Activated CD4-positive, alpha-beta T cell treated with anti-CD3 and anti-CD28 coated beads, Interleukin-2, amount 10 ng/mL, durations not matched to agents 7 days and 5 days (primary cell): ENCODE measurements around the gene HMX3. TPM values are rescaled to one million over a fixed set of nuclear protein-coding genes. Genes with fewer than 3 reads are reported as not detected.

ENCODE experiments used
- CTCF ChIA-PET: fragments of 350-600 bp; sonication (Branson Sonifier 250); formaldehyde crosslinking; loops from one replicate; lab custom pipeline; 2021; ENCODE audit warnings: antibody characterized with exemption; lab: Charles Lee
- POLR2A ChIA-PET: fragments of 350-600 bp; sonication (Branson Sonifier 250); formaldehyde crosslinking; loops from one replicate; lab custom pipeline; 2021; ENCODE audit warnings: antibody characterized with exemption; lab: Charles Lee
- DNase-seq: peaks from one replicate; pipeline ENCODE4 v3.0.0-alpha.2; 2020
- H3K27ac Mint-ChIP-seq: one replicate; pipeline ENCODE4 v1.8.0; 2021; ENCODE audit warnings: mild to moderate bottlenecking, moderate library complexity, mixed read lengths
- H3K27me3 Mint-ChIP-seq: one replicate; pipeline ENCODE4 v1.8.0; 2021; ENCODE audit warnings: mixed read lengths
- H3K36me3 Mint-ChIP-seq: one replicate; pipeline ENCODE4 v1.8.0; 2021; ENCODE audit warnings: low read depth, mixed read lengths
- H3K4me1 Mint-ChIP-seq: one replicate; pipeline ENCODE4 v1.8.0; 2021; ENCODE audit warnings: mixed read lengths
- H3K4me3 Mint-ChIP-seq: one replicate; pipeline ENCODE4 v1.8.0; 2021; ENCODE audit warnings: mild to moderate bottlenecking, moderate library complexity, mixed read lengths
- H3K9me3 Mint-ChIP-seq: one replicate; pipeline ENCODE4 v1.8.0; 2021; ENCODE audit warnings: mixed read lengths
- total RNA-seq, 2 experiments: library from RNA; stranded (reverse); gene quantifications; one replicate each; pipeline ENCODE4 v1.2.3, GENCODE V29; 2021

Gene HMX3
- total RNA-seq, 2 experiments from 2014 or later: not detected

DNA sequence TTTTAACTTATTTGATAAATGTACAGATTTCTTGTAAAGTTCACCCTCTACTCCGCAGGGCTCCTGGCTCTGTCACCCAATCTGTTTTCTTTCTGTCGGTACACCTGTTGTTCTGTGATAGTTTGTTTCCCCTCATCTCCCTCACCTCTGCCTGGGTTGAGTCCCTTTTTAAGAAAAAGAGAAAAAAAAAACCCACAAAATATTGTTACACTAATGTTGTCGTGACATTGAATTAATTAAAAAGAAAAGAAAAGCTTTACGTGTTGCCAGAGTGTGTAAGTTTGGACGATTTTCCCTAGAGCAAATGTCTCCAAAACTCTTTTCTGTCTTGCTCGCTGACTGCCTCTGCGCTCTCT, 3.4 kb downstream of the HMX3 start:
- H3K9me3 Mint-ChIP-seq: peaks cover 1% of the 10 kb centered on the region
- POLR2A ChIA-PET: no interaction called here
- no peak for DNase-seq
- peaks cover 7% of the 10 kb centered on the region for H3K36me3 Mint-ChIP-seq
- H3K27ac Mint-ChIP-seq: peak overlapping the region; percentile 57
- H3K4me1 Mint-ChIP-seq: peaks cover 31% of the 10 kb centered on the region
- peaks cover 79% of the 10 kb centered on the region for H3K27me3 Mint-ChIP-seq
- no peak overlapping the region for H3K4me3 Mint-ChIP-seq
- CTCF ChIA-PET: interaction anchor here (1.0 to 3.3 kb wide), 2 partner anchors 10 to 12 kb away, joined by 5 to 11 read pairs; no protein-coding TSS in a partner anchor

DNA sequence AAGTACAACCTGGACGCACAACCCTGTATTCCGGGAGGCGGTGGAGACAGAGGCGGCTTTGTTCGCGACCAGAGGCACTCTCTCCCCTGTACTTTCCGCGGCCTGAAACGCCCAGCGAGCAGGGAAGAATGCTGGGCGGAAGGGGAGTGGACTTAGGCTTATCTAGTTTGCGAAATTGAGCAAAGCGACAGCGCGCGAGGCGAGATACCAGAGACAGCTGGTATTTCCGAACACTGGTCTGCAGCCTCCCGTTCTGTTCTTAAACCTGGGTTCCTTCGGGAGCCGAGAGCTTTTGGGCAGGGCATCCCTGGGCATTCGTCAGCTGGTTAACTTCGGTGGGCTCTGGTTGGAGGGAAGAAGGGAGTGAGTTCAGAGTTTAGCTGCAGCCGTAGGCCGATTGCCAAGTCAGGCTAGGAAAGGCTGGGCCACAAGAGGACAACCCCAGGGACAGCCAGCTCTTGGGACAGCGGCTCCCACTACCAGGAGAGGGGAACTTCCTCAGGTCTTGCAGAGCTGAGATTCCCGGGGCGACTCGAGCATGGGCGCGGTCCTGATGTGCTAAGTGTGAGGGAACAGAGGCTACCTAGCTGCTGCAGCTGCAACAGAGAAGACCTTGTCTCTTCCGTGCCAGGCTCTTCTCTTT, 3.9 kb downstream of the HMX3 start:
- peaks cover 29% of the 10 kb centered on the region for H3K4me1 Mint-ChIP-seq
- peaks cover 79% of the 10 kb centered on the region for H3K27me3 Mint-ChIP-seq
- no peaks in the 10 kb centered on the region for H3K9me3 Mint-ChIP-seq
- CTCF ChIA-PET: interaction anchor here (1.0 to 3.3 kb wide), 3 partner anchors 9 to 11 kb away, joined by 4 to 11 read pairs (median 5); no protein-coding TSS in a partner anchor
- DNase-seq: no peak
- H3K27ac Mint-ChIP-seq: no peak overlapping the region
- POLR2A ChIA-PET: no interaction called here
- no peak overlapping the region for H3K4me3 Mint-ChIP-seq
- peaks cover 7% of the 10 kb centered on the region for H3K36me3 Mint-ChIP-seq

DNA sequence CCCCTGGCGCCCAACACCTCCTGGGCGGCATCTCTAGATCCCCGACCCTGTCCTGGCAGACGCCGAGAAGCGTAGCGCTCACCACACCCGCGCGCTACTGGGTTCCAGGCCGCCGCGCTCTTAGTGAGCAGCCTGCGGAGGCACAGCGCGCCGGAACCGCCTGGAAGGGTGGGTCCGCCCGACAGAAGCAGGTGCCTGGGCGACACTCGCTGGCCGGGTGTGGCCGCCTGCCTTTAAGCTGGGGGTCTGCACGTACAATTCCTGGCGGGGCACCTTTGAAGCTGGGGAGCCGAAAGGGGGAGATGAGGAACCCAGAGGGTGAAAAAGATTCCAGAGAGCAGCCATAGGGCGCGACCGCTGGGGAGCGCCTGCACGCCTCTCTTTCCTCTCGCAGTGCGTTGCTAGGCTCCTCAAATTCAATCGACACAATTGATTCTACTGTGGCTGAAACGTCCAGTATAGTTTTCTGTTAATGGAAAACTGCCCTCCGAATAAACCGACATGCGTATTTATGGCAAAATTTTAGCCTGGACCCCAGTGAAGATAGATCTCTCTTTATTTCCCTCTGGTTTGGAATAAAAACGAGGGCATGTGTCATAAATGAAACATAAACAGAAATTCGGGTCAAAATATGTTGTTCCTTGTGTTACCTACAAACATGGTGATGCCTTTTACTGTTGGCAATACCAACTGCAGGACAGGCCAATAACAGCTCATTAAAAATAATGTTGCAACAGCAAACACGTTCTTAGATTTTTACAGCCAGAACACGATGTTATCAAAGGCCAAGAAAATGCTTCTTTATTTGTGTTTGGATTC, 4.6 kb downstream of the HMX3 start:
- peak overlapping the region; percentile 20 for H3K4me3 Mint-ChIP-seq

DNA sequence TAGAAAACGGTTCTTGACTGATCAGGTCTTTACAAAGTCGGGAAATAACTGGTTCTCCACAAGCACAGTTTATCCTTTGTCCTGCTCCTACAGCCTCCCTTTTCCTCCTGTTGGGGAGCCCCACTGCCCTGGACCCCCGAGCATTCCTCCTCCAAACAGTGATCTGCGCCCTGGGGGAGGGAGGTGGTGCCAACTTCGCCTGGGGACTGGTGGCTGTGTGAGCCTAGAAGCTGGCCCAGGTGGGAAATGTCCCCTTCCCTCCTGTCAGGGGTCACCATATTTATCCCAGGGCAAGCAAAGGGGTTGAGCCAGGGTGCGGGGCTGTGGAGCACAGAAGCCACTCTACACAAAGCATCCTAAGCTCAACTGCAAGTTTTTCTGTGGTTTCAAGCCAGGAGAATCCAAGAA, 5.2 kb downstream of the HMX3 start:
- H3K27me3 Mint-ChIP-seq: peaks cover 89% of the 10 kb centered on the region
- no peak for DNase-seq
- ChIA-PET CTCF (interaction anchor here (0.8 kb wide), 1 partner anchor 11 kb away, joined by 3 read pairs; no protein-coding TSS in a partner anchor), POLR2A (no interaction called here)
- H3K27ac Mint-ChIP-seq: no peak overlapping the region
- H3K4me3 Mint-ChIP-seq: no peak overlapping the region
- H3K4me1 Mint-ChIP-seq: peaks cover 34% of the 10 kb centered on the region
- no peaks in the 10 kb centered on the region for H3K9me3 Mint-ChIP-seq
- H3K36me3 Mint-ChIP-seq: peaks cover 7% of the 10 kb centered on the region

More for the DNA sequence above, 4.6 kb downstream of the HMX3 start:
- peaks cover 32% of the 10 kb centered on the region for H3K4me1 Mint-ChIP-seq
- CTCF ChIA-PET: interaction anchor here (0.8 to 1.1 kb wide), 3 partner anchors 8 to 11 kb away, joined by 3 to 5 read pairs (median 4); no protein-coding TSS in a partner anchor
- H3K36me3 Mint-ChIP-seq: peaks cover 7% of the 10 kb centered on the region
- peak overlapping the region; percentile 25 for H3K27ac Mint-ChIP-seq
- DNase-seq: no peak
- POLR2A ChIA-PET: no interaction called here
- no peaks in the 10 kb centered on the region for H3K9me3 Mint-ChIP-seq
- peaks cover 83% of the 10 kb centered on the region for H3K27me3 Mint-ChIP-seq

- no peak overlapping the region for H3K4me3 Mint-ChIP-seq
- H3K36me3 Mint-ChIP-seq: peaks cover 6% of the 10 kb centered on the region
- peaks cover 91% of the 10 kb centered on the region for H3K27me3 Mint-ChIP-seq
- DNase-seq: no peak
- ChIA-PET POLR2A (no interaction called here), CTCF (no interaction called here)
- H3K9me3 Mint-ChIP-seq: no peaks in the 10 kb centered on the region
- H3K4me1 Mint-ChIP-seq: peaks cover 33% of the 10 kb centered on the region
- no peak overlapping the region for H3K27ac Mint-ChIP-seq
Measured at GRCh38 chr10:123141791-123142700, 6.3 kb downstream of the HMX3 start.

DNA sequence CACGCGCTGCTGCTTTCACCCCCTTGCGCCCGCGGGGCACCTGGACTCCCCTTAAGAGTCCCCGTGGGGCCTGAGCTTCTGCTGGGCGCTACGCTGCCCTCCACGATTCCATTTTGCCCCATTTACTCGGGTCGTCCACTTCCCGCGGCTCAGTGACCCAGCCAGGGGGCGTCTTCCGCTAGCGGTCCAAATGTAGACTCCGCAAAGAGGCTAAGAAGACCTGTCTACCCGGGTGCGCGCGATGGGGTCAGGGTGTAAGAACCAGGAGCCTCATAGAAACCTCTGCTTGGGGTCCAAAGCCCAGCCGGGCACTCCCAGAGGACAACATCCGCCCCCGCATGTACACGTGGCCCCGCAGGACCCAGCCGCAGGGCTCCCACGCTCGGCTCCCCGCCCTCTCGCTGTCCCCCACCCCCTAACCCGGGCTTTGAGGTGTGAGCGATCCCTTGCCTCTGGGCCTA, 7.0 kb downstream of the HMX3 start:
- H3K4me1 Mint-ChIP-seq: peaks cover 36% of the 10 kb centered on the region
- no peak overlapping the region for H3K4me3 Mint-ChIP-seq
- H3K36me3 Mint-ChIP-seq: peaks cover 6% of the 10 kb centered on the region
- DNase-seq: no peak
- H3K27ac Mint-ChIP-seq: no peak overlapping the region
- ChIA-PET POLR2A (no interaction called here), CTCF (no interaction called here)
- peaks cover 92% of the 10 kb centered on the region for H3K27me3 Mint-ChIP-seq
- H3K9me3 Mint-ChIP-seq: no peaks in the 10 kb centered on the region

- Mint-ChIP-seq H3K27ac (peak overlapping the region; percentile 46), H3K27me3 (peaks cover 89% of the 10 kb centered on the region), H3K9me3 (no peaks in the 10 kb centered on the region), H3K4me1 (peaks cover 38% of the 10 kb centered on the region), H3K4me3 (peak overlapping the region; percentile 36), H3K36me3 (peaks cover 6% of the 10 kb centered on the region)
- ChIA-PET POLR2A (no interaction called here), CTCF (no interaction called here)
- no peak for DNase-seq
Measured at GRCh38 chr10:123143162-123143824, 7.5 kb downstream of the HMX3 start.

DNA sequence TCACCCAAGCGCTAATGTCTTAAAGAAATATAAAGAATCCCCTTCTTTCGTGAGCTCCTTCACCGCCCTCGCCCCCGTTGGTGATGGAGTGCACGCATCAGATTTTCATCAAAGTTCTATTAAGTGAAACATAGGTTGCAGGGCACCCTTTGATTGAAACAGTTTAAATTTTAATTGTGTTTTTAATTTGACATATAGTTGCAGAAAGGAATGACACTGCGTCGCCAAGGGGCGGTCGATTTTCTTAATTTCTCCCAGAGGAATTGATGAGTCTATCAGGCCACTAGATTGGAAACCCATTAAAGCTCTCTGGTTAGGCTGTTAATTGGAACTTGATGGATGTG, 8.0 kb downstream of the HMX3 start:
- Mint-ChIP-seq H3K9me3 (no peaks in the 10 kb centered on the region), H3K4me1 (peaks cover 37% of the 10 kb centered on the region), H3K27me3 (peaks cover 87% of the 10 kb centered on the region), H3K4me3 (peak overlapping the region; percentile 36), H3K36me3 (peaks cover 4% of the 10 kb centered on the region), H3K27ac (peak overlapping the region; percentile 46)
- CTCF ChIA-PET: no interaction called here
- POLR2A ChIA-PET: no interaction called here
- no peak for DNase-seq

DNA sequence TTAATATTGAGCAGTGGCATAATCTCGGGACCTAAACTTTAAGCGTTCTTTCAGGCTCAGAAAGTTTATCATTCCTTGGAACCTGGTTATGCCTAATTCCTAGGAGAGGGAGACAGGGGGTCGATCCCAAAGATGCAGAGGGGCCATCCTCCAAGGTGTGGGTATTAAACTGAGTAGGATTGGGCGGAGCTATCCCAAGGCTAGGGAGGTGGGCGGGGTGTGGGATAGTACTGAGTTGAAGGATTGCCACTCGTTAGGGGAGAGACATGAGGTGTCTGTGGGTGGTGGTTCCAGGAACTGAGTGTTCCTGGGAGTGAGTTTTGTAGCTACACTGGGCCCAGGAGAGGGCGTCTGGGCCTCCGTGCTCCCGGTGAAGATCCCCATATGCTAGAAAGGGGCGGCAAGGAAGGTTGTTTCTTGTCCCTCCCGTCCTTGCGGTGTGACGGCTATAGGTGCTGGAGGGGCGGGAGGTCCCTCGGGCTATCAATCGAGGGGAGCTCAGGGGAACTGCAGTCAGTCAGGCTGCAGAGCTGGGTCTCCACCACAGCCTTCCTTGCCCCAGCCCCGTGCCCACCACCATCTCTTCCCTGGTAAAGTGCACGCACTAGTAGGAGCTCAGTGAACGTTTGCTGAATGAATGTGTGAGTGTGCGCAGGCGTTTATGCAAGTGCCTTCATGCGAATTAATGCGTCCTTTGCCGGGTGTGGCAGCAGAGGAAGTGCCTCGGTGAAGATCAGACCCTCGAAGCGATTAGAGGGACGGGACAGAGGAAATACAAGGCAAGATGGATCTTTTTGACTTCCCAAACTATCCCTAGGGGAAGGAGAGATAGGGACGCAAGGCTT, 9.1 kb downstream of the HMX3 start:
- no peak overlapping the region for H3K27ac Mint-ChIP-seq
- H3K4me3 Mint-ChIP-seq: no peak overlapping the region
- H3K27me3 Mint-ChIP-seq: peaks cover 83% of the 10 kb centered on the region
- DNase-seq: no peak
- ChIA-PET CTCF (interaction anchor here (0.9 to 1.8 kb wide), 4 partner anchors 9 to 29 kb away, joined by 3 to 5 read pairs (median 3); partner anchors contain the start of gene BUB3), POLR2A (no interaction called here)
- H3K9me3 Mint-ChIP-seq: no peaks in the 10 kb centered on the region
- peaks cover 38% of the 10 kb centered on the region for H3K4me1 Mint-ChIP-seq
- peaks cover 4% of the 10 kb centered on the region for H3K36me3 Mint-ChIP-seq

- H3K36me3 Mint-ChIP-seq: peaks cover 5% of the 10 kb centered on the region
- H3K9me3 Mint-ChIP-seq: no peaks in the 10 kb centered on the region
- ChIA-PET POLR2A (no interaction called here), CTCF (interaction anchor here (0.9 to 1.8 kb wide), 4 partner anchors 8 to 29 kb away, joined by 3 to 5 read pairs (median 4); partner anchors contain the start of gene BUB3)
- peak overlapping the region; percentile 27 for H3K27ac Mint-ChIP-seq
- H3K27me3 Mint-ChIP-seq: peaks cover 83% of the 10 kb centered on the region
- peaks cover 40% of the 10 kb centered on the region for H3K4me1 Mint-ChIP-seq
- no peak for DNase-seq
- no peak overlapping the region for H3K4me3 Mint-ChIP-seq
Measured at GRCh38 chr10:123145542-123146012, 9.8 kb downstream of the HMX3 start.
